HepG2 (cell line): Measurements from ENCODE around the gene AUP1.

Experiments used
- NAIF1 ChIP-seq: sonication (generic); formaldehyde crosslinking; IDR thresholded peaks from 2 replicates; pipeline ENCODE4 v1.5.0; 2020; ENCODE audit warnings: mild to moderate bottlenecking, missing genetic modification reagents, borderline replicate concordance
- NFIB ChIP-seq: sonication (generic); formaldehyde crosslinking; IDR thresholded peaks from 2 replicates; pipeline ENCODE4 v1.9.0; 2021; ENCODE audit warnings: missing genetic modification reagents, mild to moderate bottlenecking, borderline replicate concordance
- NFKBIZ ChIP-seq: IDR thresholded peaks from 2 replicates; pipeline ENCODE4 v1.6.1; 2018; ENCODE audit warnings: missing genetic modification reagents, missing compliant biosample characterization
- SIN3A ChIP-seq: IDR thresholded peaks from 2 replicates; pipeline ENCODE4 v1.6.1; 2011; ENCODE audit warnings: low read depth, mild to moderate bottlenecking, control low read depth, low read length, borderline replicate concordance
- SMC3 ChIP-seq: IDR thresholded peaks from 2 replicates; pipeline ENCODE4 v1.6.1; 2011; ENCODE audit warnings: low read length, improper control_type of control experiment
- SNAPC4 ChIP-seq: sonication (generic); formaldehyde crosslinking; IDR thresholded peaks from 2 replicates; pipeline ENCODE4 v1.4.0; 2020; ENCODE audit warnings: mild to moderate bottlenecking, missing genetic modification reagents
- ZNF607 ChIP-seq: sonication (generic); formaldehyde crosslinking; IDR thresholded peaks from 2 replicates; pipeline ENCODE4 v1.5.1; 2020; ENCODE audit warnings: missing genetic modification reagents, mild to moderate bottlenecking, borderline replicate concordance

GRCh38 chr2:74542978-74543377 is 13.5 kb upstream of the AUP1 start:
- TF ChIP-seq NFIB (CRISPR knock-in tag) = no peak
- no peak for TF ChIP-seq SNAPC4
- TF ChIP-seq NAIF1 (CRISPR knock-in tag) = no peak
- no peak for TF ChIP-seq NFKBIZ (CRISPR knock-in tag)
- no peak for TF ChIP-seq SMC3
- TF ChIP-seq SIN3A = no peak
- TF ChIP-seq ZNF607 = no peak
